Measurements from ENCODE around the gene SORCS3.

DNA sequence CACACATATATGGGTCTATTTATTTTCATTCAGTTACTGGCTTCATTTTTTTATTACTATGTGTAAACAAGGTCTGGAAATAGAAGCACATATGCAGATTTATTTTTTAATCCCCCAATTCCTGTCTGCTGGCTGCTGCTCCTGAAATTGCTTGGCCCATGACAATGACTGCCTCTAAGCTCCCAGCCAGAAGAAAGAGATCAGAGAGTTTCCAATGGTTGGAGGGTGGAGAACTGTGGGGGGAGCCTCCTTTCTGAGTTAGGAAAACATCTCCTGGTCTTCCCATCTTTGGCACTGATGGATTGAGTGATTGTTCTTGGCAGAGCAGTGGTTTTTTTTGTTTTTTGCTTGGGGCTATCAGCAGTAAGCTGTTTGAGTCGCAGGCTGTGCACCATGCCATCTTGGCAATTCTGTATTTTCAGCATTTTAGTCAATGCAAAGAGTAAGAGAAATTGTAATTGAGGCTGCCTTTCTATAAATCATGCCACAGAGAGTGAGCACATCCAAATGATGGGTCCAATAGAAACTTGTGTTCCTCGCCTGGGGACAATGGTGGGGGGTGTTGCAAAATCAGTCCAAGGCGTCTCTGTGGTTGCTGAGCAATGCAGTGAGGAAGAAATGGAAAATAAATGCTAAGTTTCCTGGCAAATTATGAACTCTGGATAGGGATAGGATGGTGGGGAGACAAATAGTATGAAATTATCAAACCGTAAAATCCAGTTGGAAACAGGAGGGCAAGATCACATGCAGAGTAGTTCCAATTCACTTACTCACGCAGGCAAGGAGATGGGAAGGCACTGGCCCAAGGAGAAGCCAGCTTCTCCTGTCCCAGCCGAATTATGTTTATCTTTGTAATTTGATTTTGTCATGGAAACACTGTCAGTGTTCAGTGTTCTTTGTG, 382.4 kb downstream of the SORCS3 start:
- TF ChIP-seq, protein P1, sequence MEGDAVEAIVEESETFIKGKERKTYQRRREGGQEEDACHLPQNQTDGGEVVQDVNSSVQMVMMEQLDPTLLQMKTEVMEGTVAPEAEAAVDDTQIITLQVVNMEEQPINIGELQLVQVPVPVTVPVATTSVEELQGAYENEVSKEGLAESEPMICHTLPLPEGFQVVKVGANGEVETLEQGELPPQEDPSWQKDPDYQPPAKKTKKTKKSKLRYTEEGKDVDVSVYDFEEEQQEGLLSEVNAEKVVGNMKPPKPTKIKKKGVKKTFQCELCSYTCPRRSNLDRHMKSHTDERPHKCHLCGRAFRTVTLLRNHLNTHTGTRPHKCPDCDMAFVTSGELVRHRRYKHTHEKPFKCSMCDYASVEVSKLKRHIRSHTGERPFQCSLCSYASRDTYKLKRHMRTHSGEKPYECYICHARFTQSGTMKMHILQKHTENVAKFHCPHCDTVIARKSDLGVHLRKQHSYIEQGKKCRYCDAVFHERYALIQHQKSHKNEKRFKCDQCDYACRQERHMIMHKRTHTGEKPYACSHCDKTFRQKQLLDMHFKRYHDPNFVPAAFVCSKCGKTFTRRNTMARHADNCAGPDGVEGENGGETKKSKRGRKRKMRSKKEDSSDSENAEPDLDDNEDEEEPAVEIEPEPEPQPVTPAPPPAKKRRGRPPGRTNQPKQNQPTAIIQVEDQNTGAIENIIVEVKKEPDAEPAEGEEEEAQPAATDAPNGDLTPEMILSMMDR (IDR thresholded peaks at IDR 0.05; ENCODE audit: insufficient read depth, low read depth, low read length), result no peak
- TF ChIP-seq EZH2 (IDR thresholded peaks at IDR 0.05; ENCODE audit: insufficient read depth, low read length), result no peak
